ENCODE results near the gene PDZK1. TPM values are rescaled to one million over a fixed set of nuclear protein-coding genes. Genes with fewer than 3 reads are reported as not detected.

Gene PDZK1
- total and polyA plus RNA-seq, 2 of the 8 experiments (the other 6 are each of a cell fraction or from before 2014, with no cell fraction given): 0.17 TPM; not detected in 1

- TF ChIP-seq SIN3A (conservative IDR thresholded peaks at IDR 0.05 in 1 of 2, IDR thresholded peaks at IDR 0.05 in 1 of 2; ENCODE audit: low read depth in 1 of 2, low read length in 2 of 2) (no peak), GTF2F1 (IDR thresholded peaks at IDR 0.05; ENCODE audit: borderline replicate concordance, low read depth, low read length) (no peak), GABPA (IDR thresholded peaks at IDR 0.05; ENCODE audit: borderline replicate concordance, insufficient read depth, low read length) (no peak), BRCA1 (IDR thresholded peaks at IDR 0.05; ENCODE audit: low read depth, low read length) (no peak), TAF1 (IDR thresholded peaks at IDR 0.05; ENCODE audit: low read depth, low read length) (no peak)
Measured at GRCh38 chr1:145714524-145715111, 7.5 kb upstream of the PDZK1 start (continued).
